ENCODE data around the gene PSME2. TPM values are rescaled to one million over a fixed set of nuclear protein-coding genes. Genes with fewer than 3 reads are reported as not detected.

The PSME2 gene
- total RNA-seq, 1 donor from 2014 or later, result 285 TPM

- POLR2A ChIA-PET, result interaction anchor here (1.0 kb wide), 1 partner anchor 16 kb away, joined by 4 read pairs; the partner anchor contains the start of gene PSME1
- Mint-ChIP-seq H3K36me3 (ENCODE audit: low read depth) (peaks cover 81% of the 10 kb centered on the region), H3K27me3 (no peaks in the 10 kb centered on the region), H3K27ac (no peak overlapping the region), H3K4me3 (no peak overlapping the region), H3K9me3 (no peaks in the 10 kb centered on the region), H3K4me1 (peaks cover 47% of the 10 kb centered on the region)
- CTCF ChIA-PET, result no interaction called here
- intact Hi-C loops (cut with micrococcal nuclease), result loop anchor here (10.0 kb wide), 1 partner anchor 1025 kb away; the partner anchor contains the start of genes ACIN1 and C14orf119
- DNase-seq, result no peak
- TF ChIP-seq CTCF (IDR thresholded peaks at IDR 0.05), result no peak
- no peak for ATAC-seq (ENCODE audit: low read depth)
Measured at GRCh38 chr14:24119691-24120090, 26.7 kb downstream of the PSME2 start.

GRCh38 chr14:24117179-24117578, 29.2 kb downstream of the PSME2 start:
- H3K27me3 Mint-ChIP-seq, result no peaks in the 10 kb centered on the region
- intact Hi-C loops (cut with micrococcal nuclease), result loop anchor here (10.0 kb wide), 1 partner anchor 1022 kb away; the partner anchor contains the start of genes ACIN1 and C14orf119
- H3K27ac Mint-ChIP-seq, result no peak overlapping the region
- peaks cover 68% of the 10 kb centered on the region for H3K36me3 Mint-ChIP-seq (ENCODE audit: low read depth)
- POLR2A ChIA-PET, result interaction anchor here (1.0 to 6.1 kb wide), 7 partner anchors 9 to 44 kb away, joined by 3 to 239 read pairs (median 22); partner anchors contain the start of genes EMC9, IRF9, PCK2 and PSME1
- H3K4me1 Mint-ChIP-seq, result peaks cover 30% of the 10 kb centered on the region
- no peak overlapping the region for H3K4me3 Mint-ChIP-seq
- CTCF ChIA-PET, result interaction anchor here (1.2 to 1.8 kb wide), 4 partner anchors 17 to 125 kb away, joined by 3 to 5 read pairs (median 4); partner anchors contain the start of genes PSME1 and TINF2
- TF ChIP-seq CTCF (IDR thresholded peaks at IDR 0.05), result no peak
- no peaks in the 10 kb centered on the region for H3K9me3 Mint-ChIP-seq
- ATAC-seq (ENCODE audit: low read depth), result no peak
- no peak for DNase-seq

DNA sequence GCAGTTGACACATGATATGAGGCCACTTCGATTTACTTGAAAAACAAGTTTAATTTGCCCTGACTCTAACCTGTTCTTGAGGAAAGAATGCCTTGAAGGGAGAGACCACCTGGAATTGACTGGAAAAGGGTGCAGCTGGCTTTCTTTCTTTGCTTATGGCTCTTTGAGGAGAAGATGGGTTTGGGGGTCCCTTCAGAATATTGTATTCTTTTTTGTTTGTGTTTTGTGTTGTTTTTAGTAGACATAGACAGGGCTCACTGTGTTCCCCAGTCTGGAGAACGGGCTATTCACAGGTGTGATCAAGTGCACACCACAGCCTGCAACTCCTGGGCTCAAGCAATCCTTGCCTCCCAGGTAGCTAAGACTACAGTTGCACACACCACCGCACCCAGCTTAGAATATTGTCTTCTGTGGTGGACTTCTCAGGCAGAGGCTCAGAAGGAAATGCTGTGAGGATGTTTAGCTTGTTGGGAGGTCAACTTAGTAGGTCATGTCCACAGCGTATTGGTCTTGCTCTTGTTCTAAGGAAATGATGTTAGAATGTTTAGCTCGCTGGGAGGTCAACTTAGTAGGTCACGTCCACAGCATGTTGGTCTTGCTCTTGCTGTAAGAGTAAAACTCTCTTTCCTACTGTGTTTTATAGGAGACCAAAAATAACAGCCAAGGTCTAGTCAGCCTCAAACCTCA, 30.1 kb downstream of the PSME2 start:
- Mint-ChIP-seq H3K27me3 (no peaks in the 10 kb centered on the region), H3K4me1 (peaks cover 27% of the 10 kb centered on the region), H3K27ac (peak overlapping the region; percentile 100), H3K36me3 (ENCODE audit: low read depth) (peaks cover 63% of the 10 kb centered on the region), H3K4me3 (peak overlapping the region; percentile 99), H3K9me3 (no peaks in the 10 kb centered on the region)
- ChIA-PET CTCF (interaction anchor here (1.2 to 1.7 kb wide), 3 partner anchors 16 to 126 kb away, joined by 3 to 5 read pairs (median 3); partner anchors contain the start of genes PSME1 and TINF2), POLR2A (interaction anchor here (0.7 to 6.1 kb wide), 7 partner anchors 11 to 126 kb away, joined by 3 to 239 read pairs (median 37); partner anchors contain the start of genes EMC9, IRF9, PCK2 and PSME1)
- intact Hi-C loops (cut with micrococcal nuclease), result loop anchor here (10.0 kb wide), 1 partner anchor 1021 kb away; the partner anchor contains the start of genes ACIN1 and C14orf119
- no peak for TF ChIP-seq CTCF (IDR thresholded peaks at IDR 0.05)
- DNase-seq (no peak), ATAC-seq (ENCODE audit: low read depth) (no peak)

- peak; percentile 31 for DNase-seq
- POLR2A ChIA-PET, result interaction anchor here (0.7 to 6.1 kb wide), 28 partner anchors 8 to 794 kb away, joined by 3 to 239 read pairs (median 12); partner anchors contain the start of genes CARMIL3, CHMP4A, CIDEB and EMC9
- Mint-ChIP-seq H3K4me3 (peak overlapping the region; percentile 99), H3K4me1 (peaks cover 27% of the 10 kb centered on the region), H3K36me3 (ENCODE audit: low read depth) (peaks cover 56% of the 10 kb centered on the region), H3K27me3 (no peaks in the 10 kb centered on the region), H3K9me3 (no peaks in the 10 kb centered on the region), H3K27ac (peak overlapping the region; percentile 100)
- ATAC-seq (ENCODE audit: low read depth), result no peak
- CTCF ChIA-PET, result interaction anchor here (1.0 to 2.6 kb wide), 8 partner anchors 10 to 193 kb away, joined by 3 to 15 read pairs (median 8); partner anchors contain the start of genes EMC9, IRF9 and PSME1
- intact Hi-C loops (cut with micrococcal nuclease), result loop anchor here (1.0 to 10.0 kb wide), 5 partner anchors 8 to 1021 kb away; partner anchors contain the start of genes ACIN1, C14orf119, LTB4R and LTB4R2
- no peak for TF ChIP-seq CTCF (IDR thresholded peaks at IDR 0.05)
Measured at GRCh38 chr14:24115422-24116127, 30.8 kb downstream of the PSME2 start.
